Measurements from ENCODE around the gene PCYOX1L.

PCYOX1L gene

DNA sequence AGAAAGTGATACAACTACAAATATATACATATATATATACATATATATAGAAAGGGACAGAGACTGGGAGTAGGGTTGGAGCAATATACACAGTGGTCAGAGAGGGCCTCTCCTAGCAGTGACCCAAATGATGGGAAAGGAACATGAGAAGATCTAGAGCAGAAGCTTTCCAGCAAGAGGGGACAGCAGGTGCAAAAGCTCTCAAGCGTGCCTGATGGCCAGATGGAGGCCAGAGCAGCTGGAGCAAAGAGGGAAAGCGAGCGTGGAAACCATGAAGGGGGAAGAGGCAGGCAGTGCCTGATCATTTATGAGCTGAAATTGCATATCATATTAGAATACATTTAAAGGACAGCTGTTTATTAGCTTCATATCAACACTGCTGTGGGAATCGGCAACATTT lies 20.1 kb upstream of the PCYOX1L start:
- no peak for DNase-seq (ENCODE audit: low spot score)

GRCh38 chr5:149338364-149338763 lies 19.5 kb upstream of the PCYOX1L start:
- DNase-seq (ENCODE audit: low spot score) = no peak

GRCh38 chr5:149340920-149341319 lies 16.9 kb upstream of the PCYOX1L start:
- DNase-seq (ENCODE audit: low spot score) = no peak

- no peak for DNase-seq (ENCODE audit: low spot score)
Measured at GRCh38 chr5:149341876-149342275, 16.0 kb upstream of the PCYOX1L start.

- DNase-seq (ENCODE audit: low spot score) = no peak
Measured at GRCh38 chr5:149344151-149344550, 13.7 kb upstream of the PCYOX1L start.

DNA sequence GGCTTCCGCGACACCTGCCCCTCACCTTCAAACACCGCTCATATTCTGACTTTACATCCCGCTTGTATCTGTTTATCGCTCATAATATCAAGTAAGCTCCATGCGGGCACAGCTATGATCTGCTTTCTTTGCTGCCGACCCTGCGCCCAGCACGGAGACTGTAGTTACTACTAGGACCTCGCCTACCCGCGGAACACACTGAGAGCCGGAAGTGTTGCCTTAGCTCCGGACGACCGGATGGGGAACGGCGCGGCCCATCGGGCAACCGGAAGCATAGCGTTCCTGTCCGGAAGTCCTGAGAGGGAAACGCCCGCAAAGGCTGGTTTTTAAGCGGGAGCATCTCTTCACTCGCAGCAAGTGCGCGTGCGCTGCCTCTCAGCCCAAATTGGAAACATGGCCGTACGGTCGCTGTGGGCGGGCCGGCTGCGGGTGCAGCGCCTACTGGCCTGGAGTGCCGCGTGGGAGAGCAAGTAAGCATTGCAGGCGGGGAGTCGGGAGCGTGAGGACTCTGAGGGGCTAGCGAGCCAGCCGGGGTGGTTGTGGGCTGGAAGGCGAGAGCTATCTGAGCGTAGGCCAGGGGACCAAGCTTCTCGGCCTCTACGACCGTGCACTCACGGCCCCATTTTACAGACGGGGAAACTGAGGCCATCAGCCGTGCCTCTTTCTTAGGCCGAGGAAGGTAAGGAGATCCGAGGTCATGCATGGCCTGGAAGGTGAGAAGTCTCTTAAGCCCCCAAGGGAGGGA lies 12.5 kb upstream of the PCYOX1L start, which contains the start of gene GRPEL2:
TSS of gene GRPEL2 (plus strand) at position 353 of the 745 bp plus-strand sequence. CDS start at position 394, 41 bp downstream.
- DNase-seq (ENCODE audit: low spot score) = peak; percentile 94

DNA sequence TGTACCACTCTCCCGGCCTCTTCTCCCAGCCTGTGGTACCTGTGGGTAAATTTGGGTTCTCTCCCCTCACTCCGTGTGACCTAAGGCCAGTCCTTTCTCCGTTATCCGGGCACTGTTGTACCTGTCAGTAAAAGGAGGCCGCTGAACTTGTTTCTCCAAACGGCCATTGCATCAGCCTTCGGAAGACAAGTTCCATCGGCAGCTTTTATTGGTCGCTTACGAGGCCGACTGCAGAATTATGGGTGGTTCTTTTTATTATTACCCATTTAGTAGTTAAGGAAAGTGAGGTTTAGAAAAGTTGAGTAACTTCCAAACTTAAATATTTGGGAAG lies 12.0 kb upstream of the PCYOX1L start:
- DNase-seq (ENCODE audit: low spot score) = peak; percentile 40

DNA sequence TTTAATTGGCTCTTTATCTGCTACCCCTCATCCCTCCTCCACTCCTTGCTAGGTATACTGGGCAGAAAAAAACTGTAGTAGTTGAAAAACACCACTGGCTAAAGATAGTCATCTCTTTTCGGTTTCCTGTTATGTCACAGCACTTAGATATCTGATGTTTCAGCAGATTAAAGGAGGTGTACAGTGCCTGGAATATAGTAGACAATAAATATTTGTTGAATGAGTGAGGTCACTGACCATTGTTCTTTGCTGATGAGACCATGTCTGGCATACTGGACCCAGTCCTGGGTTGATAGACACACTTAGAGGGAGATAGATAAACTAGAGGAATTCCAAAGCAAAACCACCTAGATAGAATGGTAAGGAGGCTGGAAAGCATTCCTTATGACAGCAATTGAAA lies 9.3 kb upstream of the PCYOX1L start:
- DNase-seq (ENCODE audit: low spot score) = no peak

DNA sequence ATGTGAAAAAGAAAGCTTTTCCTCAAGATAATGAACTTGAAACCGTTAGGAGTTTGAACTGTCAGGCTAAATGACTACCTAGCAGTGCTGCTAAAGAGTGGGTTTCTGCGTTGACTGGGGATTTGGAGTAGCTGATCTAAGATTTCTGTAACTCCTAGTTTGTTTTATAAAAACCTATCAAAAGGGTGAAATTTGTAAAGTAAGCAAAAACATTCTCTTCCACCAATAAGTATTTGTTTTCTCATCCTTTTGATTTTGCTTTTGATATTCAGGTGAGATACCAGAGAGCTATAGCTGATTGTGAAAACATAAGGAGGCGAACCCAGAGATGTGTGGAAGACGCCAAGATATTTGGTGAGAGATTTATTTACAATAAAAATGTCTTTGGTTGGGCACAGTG lies 8.5 kb upstream of the PCYOX1L start:
- no peak for DNase-seq (ENCODE audit: low spot score)

- DNase-seq (ENCODE audit: low spot score) = no peak
Measured at GRCh38 chr5:149352169-149352568, 5.7 kb upstream of the PCYOX1L start.

DNA sequence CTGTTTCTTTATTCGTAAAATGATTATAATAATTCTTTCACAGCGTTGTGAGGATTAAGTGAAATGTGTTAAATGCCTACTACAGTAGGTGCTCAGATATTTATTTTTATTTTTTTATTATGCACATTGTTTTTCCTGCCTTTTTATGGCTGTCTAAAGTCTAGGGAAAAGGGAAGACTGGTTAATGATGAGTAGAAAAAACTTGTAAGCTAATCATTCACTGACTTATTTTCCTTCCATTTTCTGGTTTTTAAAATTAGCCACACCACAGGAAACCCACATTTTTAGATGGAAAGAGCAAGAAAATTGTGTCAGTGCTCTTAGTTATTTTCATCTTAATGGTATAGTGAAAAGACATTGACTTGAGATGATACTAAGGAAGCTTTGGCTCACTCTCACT lies 3.9 kb upstream of the PCYOX1L start:
- DNase-seq (ENCODE audit: low spot score) = no peak

- no peak for DNase-seq (ENCODE audit: low spot score)
Measured at GRCh38 chr5:149355688-149356087, 2.2 kb upstream of the PCYOX1L start.

GRCh38 chr5:149356391-149356790 lies 1.5 kb upstream of the PCYOX1L start:
- no peak for DNase-seq (ENCODE audit: low spot score)

- no peak for DNase-seq (ENCODE audit: low spot score)
Measured at GRCh38 chr5:149358294-149358651, 427 bp downstream of the PCYOX1L start.

DNA sequence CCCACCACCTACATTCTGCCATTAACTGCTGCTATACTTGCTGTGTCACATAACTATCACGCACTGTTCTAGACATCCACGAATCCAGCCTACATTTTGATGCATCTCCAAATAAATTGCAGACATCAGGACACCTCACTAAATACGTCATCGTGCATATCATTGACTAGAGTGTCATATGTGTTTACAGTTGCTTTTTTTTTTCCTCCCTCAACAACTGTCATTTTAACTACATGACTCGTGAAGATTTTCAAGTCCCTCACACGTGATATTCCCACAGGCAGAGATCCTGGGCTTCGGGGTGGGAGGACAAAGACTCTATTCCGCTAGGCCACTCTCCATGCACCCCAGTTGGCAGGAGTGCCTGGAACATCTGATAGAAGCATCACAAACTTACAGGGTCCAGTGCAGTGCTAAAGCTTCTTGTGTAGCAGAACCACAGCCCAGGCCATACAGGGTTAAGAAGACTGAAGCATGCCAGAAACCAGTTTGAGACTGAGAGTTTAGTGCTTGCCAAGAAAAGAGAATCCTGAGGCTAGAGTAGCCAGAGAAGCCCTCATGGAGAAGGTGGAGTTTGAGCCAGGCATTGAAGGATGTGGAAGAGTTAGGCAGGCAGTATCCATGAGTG lies 1.1 kb downstream of the PCYOX1L start:
- no peak for DNase-seq (ENCODE audit: low spot score)

DNA sequence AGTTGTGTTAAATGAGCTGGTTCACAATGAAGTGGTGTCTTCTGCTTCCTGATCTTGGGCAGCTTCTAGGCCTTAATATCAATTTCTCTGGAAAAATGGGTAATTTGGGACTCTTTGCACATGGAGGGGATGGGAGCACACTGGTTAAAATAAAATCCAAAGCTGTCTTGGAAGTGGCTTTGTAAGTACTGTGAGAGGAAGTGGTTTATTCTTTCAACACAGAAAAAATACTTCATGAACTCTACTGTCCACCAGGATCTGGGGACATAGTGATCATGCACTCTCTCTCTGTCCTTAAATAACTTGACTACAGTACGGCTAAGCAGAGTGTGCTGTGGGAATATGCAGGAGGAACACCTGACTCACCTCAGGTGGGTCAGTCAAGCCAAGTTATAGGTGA lies 2.4 kb downstream of the PCYOX1L start:
- no peak for DNase-seq (ENCODE audit: low spot score)

DNA sequence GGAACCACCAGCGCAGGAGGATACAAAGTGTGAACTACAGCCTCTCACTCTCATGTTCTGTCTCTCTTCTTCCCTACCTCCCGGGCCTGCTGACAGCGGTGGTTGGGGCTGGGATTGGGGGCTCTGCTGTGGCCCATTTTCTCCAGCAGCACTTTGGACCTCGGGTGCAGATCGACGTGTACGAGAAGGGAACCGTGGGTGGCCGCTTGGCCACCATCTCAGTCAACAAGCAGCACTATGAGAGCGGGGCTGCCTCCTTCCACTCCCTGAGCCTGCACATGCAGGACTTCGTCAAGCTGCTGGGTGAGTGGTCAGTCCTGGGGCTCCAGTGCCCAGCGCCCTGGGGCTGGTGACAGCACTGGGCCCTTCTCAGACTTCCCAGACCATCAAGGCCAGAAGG lies 4.7 kb downstream of the PCYOX1L start:
- DNase-seq (ENCODE audit: low spot score) = no peak

DNA sequence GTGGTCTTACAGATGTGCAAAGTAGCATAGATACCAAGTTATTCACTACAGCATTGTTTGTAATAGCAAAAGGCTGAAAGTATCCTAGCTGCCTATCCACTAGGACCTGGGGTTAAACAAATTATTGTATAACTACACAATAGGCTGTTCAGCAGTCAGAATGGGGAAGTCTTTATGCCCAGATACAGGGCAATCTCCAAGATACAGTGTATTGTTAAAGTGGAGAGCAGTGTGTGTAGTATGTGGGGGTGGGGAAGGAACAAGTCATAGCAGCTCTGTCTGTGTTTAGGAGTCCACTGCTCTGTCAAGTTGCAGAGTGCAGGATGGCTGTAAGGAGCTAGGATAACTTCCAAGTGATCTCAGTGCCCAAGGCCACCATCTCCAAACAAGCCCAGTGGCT lies 5.5 kb downstream of the PCYOX1L start:
- DNase-seq (ENCODE audit: low spot score) = no peak

DNA sequence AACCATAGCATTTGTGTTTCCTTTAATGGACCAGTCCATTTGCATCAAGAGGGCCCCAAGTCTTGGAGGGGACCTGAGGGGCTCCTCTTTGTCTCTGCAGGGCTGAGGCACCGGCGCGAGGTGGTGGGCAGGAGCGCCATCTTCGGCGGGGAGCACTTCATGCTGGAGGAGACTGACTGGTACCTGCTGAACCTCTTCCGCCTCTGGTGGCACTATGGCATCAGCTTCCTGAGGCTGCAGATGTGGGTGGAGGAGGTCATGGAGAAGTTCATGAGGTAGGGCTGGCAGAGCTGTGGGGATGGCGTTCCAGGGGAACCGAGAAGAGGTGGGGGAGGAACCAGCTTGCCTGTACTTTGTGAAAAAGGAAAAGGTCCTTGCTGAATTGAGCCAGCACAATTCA lies 6.1 kb downstream of the PCYOX1L start:
- DNase-seq (ENCODE audit: low spot score) = no peak

DNA sequence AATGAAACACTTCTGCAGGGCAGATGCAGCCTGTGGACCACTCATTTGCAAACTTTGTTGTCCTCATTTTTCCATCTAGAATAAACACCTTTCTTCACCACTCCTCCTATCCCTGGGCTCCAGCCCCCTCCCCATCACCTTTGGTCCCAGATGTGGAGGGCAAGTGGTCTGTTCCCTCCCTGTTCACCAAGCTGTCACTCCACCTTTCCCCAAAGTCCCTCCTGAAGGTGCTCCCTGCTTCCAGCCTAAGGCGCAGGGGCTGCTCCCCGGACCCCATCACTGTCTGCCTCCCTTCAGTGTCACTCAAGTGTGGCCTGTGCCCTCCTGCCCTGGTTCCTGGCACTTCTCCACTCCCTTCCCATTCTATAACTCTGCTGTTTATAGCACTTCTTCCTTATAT lies 6.9 kb downstream of the PCYOX1L start:
- no peak for DNase-seq (ENCODE audit: low spot score)

DNA sequence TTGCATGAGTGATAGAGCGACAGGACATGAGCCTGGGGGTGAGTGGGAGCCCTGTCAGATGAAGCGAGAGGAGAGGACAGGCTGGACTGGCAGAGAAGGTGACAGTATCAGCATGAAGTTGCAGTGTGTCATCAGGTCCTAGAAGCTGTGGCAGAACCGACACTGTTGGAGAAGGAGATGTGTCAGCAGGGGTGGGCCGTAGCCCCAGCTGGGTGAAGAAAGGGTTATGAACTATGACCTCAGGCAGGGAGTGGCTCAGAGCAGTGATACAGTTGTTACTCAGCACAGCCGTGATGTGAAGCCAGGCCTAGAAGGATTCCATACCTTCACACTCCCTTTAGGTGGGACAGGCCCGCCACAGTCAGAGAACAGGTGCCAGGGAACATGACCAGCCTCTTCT lies 7.6 kb downstream of the PCYOX1L start:
- DNase-seq (ENCODE audit: low spot score) = no peak

DNA sequence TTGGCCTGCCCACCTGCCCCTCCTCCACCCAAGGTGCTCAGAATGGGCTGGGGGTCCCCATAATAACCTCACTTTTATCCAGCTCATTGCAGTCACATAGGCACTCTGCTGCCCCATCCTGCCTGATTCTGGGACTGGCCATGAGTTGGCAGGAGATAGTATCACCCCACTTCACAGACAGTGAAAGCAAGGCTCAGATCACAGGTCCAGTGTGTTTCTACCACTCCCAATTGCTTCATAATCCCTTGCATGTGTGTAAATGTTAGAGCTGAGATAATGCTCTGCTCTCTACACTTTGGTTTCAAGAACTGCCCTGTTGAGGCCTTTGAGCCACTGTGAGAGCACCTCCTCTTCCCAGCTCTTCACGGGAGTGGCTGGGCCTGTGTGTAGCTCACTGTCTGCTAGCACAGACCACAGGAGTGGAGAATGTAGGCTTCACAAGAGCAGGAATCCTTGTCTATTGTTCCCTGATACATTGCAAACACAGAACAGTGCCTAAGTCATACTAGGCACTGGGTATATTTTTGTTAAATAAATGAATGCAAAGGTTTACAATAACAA lies 8.4 kb downstream of the PCYOX1L start:
- DNase-seq (ENCODE audit: low spot score) = no peak

- peak; percentile 93 for DNase-seq (ENCODE audit: low spot score)
Measured at GRCh38 chr5:149367249-149367971, 9.6 kb downstream of the PCYOX1L start.
